ENCODE results near the gene LIMS2.

LIMS2 gene

GRCh38 chr2:127635380-127636237, 39.7 kb downstream of the LIMS2 start:
- DNase-seq (ENCODE audit: low read depth) = no peak
- no peak overlapping the region for H3K4me3 ChIP-seq (ENCODE audit: low read length)
- TF ChIP-seq, protein P1, sequence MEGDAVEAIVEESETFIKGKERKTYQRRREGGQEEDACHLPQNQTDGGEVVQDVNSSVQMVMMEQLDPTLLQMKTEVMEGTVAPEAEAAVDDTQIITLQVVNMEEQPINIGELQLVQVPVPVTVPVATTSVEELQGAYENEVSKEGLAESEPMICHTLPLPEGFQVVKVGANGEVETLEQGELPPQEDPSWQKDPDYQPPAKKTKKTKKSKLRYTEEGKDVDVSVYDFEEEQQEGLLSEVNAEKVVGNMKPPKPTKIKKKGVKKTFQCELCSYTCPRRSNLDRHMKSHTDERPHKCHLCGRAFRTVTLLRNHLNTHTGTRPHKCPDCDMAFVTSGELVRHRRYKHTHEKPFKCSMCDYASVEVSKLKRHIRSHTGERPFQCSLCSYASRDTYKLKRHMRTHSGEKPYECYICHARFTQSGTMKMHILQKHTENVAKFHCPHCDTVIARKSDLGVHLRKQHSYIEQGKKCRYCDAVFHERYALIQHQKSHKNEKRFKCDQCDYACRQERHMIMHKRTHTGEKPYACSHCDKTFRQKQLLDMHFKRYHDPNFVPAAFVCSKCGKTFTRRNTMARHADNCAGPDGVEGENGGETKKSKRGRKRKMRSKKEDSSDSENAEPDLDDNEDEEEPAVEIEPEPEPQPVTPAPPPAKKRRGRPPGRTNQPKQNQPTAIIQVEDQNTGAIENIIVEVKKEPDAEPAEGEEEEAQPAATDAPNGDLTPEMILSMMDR (IDR thresholded peaks at IDR 0.05; ENCODE audit: insufficient read depth, low read depth, low read length, missing control alignments) = no peak

DNA sequence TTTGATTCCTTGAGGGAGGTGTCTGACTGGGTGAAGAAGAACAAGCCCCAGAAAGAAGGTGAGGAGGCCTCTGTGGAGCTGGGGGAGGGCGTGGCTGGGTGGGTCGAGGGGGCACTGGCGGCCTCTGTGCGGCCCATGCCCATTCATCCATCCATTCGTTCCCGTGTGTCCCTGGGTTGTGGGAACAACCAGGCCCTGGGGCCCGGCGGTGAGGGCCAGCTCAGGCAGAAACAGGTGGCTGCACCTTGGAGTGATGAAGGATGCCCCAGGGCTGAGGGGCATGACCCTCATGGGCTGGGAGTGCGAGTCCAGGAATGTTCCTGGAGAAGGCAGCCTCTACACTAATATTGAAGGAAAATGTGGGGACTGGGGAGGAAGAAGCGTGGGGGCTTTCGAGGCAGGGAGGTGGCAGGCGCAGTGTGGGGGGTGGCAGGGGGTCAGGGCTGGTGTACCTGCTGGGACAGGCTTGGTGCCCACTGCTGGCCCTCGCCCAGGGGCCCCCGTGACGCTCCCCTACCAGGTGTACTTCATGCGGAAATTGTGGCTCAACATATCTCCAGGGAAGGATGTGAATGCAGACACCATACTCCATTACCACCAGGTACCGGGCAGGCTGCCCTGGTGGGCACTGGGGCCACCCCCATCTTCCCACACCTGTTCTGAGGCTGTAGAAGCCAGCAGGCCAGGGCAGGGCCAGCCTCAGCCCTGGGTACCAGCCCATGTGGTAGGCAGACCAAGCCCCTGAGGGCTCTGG, 40.5 kb downstream of the LIMS2 start:
- H3K4me3 ChIP-seq (ENCODE audit: low read length) = no peak overlapping the region
- DNase-seq (ENCODE audit: low read depth) = no peak
- TF ChIP-seq, protein P1 (IDR thresholded peaks at IDR 0.05; ENCODE audit: insufficient read depth, low read depth, low read length, missing control alignments) = no peak

- H3K4me3 ChIP-seq (ENCODE audit: low read length) = no peak overlapping the region
- no peak for DNase-seq (ENCODE audit: low read depth)
- TF ChIP-seq, protein P1 (IDR thresholded peaks at IDR 0.05; ENCODE audit: insufficient read depth, low read depth, low read length, missing control alignments) = no peak
Measured at GRCh38 chr2:127634066-127634617, 41.2 kb downstream of the LIMS2 start.

DNA sequence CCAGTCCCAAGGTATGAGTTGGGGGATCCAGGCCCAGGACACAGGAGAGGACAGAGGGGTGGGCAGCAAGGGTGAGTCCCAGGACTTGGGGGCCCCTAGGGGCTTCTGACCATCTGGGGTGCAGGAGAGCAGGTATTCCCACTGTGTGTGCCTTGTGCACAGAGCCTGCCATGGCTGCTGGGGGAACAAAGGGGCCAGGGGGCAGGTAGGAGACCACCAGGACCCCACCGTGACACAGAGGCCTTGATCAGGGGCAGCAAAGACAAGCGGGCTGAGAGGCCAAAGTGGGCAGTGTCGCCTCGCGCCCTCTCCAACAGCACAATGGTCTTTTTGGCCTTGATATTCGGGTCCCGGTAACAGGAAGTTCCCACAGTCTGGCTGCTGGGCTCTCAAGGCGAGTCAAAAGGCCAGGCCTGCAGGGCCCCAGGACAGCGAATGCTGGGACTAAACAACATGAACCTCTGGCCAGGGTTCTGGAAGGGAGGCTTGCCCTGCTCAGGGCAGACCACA, 41.7 kb downstream of the LIMS2 start:
- no peak overlapping the region for H3K4me3 ChIP-seq (ENCODE audit: low read length)
- DNase-seq (ENCODE audit: low read depth) = no peak
- TF ChIP-seq, protein P1 (IDR thresholded peaks at IDR 0.05; ENCODE audit: insufficient read depth, low read depth, low read length, missing control alignments) = no peak

GRCh38 chr2:127632592-127633489, 42.5 kb downstream of the LIMS2 start:
- TF ChIP-seq, protein P1 (IDR thresholded peaks at IDR 0.05; ENCODE audit: insufficient read depth, low read depth, low read length, missing control alignments) = no peak
- no peak overlapping the region for H3K4me3 ChIP-seq (ENCODE audit: low read length)
- no peak for DNase-seq (ENCODE audit: low read depth)

GRCh38 chr2:127631997-127632581, 43.2 kb downstream of the LIMS2 start:
- no peak for DNase-seq (ENCODE audit: low read depth)
- no peak overlapping the region for H3K4me3 ChIP-seq (ENCODE audit: low read length)
- TF ChIP-seq, protein P1 (IDR thresholded peaks at IDR 0.05; ENCODE audit: insufficient read depth, low read depth, low read length, missing control alignments) = no peak
